WI38 (cell line): ENCODE measurements around the gene AHCYL2.

Experiments
- H3K4me3 ChIP-seq: 2 replicates; pipeline ENCODE4 v1.5.1; 2011; ENCODE audit warnings: low read depth, mild to moderate bottlenecking, control low read depth, low read length
- TF ChIP-seq, protein P1 (sequence below): IDR thresholded peaks from 2 replicates; pipeline ENCODE4 v1.5.1; 2012; ENCODE audit warnings: low read depth, mild to moderate bottlenecking, control low read depth, low read length

AHCYL2 gene

DNA sequence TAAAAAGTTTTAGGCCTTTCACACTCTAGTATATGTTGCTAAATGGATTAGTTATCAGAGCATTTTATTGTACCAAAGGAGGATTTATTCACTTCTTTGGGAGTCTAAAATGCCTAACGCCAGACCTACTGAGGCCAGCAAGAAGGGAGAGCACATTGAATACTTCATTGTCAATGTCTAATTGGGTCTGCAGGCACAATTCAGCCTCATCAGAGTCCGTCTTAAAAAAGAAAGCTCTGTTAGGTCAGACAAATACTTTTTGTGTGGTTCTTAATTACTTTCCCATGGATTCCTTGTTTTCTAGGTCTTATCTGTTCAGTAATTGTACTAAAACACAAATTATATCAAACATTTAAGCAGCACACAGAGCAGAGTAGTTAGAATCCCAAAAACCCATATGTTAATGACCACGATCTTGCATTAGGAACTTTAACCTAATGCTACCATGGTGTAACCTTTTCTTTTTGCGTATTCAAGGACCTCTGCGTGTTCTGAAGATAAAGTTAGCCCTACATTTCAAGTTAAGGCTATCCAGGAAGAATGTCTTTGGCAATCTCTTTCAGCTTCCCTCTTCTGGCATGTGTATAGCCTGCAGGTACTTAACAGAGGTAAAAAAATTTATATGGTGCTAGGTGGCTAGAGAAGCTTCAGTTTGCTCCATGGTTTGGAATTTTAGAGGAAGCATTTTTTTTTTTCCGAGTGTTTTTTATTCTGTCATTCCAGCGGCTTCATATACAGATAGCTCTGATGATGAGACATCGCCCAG lies 163.7 kb downstream of the AHCYL2 start:
- H3K4me3 ChIP-seq, result no peak overlapping the region
- TF ChIP-seq, protein P1, sequence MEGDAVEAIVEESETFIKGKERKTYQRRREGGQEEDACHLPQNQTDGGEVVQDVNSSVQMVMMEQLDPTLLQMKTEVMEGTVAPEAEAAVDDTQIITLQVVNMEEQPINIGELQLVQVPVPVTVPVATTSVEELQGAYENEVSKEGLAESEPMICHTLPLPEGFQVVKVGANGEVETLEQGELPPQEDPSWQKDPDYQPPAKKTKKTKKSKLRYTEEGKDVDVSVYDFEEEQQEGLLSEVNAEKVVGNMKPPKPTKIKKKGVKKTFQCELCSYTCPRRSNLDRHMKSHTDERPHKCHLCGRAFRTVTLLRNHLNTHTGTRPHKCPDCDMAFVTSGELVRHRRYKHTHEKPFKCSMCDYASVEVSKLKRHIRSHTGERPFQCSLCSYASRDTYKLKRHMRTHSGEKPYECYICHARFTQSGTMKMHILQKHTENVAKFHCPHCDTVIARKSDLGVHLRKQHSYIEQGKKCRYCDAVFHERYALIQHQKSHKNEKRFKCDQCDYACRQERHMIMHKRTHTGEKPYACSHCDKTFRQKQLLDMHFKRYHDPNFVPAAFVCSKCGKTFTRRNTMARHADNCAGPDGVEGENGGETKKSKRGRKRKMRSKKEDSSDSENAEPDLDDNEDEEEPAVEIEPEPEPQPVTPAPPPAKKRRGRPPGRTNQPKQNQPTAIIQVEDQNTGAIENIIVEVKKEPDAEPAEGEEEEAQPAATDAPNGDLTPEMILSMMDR, result no peak

DNA sequence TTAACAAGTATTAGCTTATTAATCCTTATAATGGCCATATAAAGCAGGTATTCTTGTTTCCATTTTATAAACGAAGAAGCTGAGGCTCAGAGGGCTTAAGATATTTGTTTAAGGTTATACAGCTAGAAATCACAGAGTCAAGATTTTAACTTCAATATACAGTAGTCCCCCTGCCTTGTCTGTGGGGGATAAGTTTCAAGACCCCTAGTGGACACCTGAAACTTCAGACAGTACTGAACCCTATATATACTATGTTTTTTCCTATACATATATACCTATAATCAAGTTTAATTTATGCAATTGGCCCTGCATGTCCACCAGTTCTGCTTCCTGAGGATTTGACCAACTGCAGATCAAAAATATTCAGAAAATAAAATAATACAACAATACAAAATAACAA lies 165.0 kb downstream of the AHCYL2 start:
- H3K4me3 ChIP-seq, result no peak overlapping the region

DNA sequence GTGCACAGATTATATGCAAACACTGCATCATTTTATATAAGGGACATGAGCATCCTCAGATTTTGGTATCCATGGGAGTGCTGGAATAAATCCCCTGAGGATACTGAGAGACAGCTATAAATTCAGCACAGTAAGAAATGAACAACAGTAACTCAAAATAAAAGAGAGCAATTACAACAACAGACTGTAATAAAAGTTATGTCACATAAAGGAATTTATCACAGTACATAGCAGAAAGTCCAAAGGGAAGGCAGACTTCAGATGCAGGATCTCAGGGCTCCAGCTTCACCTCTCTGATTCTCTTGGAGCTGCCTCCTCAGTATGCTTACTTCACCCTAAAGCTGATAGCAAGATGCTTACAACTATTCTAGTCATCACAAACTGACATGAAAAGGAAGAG lies 165.5 kb downstream of the AHCYL2 start:
- TF ChIP-seq, protein P1, result no peak
- no peak overlapping the region for H3K4me3 ChIP-seq

More for the DNA sequence above, 165.0 kb downstream of the AHCYL2 start:
- TF ChIP-seq, protein P1, result no peak

- TF ChIP-seq, protein P1, result no peak
These were observed 166.8 kb downstream of the AHCYL2 start for GRCh38 chr7:129391546-129392171.

GRCh38 chr7:129393255-129393654 lies 168.4 kb downstream of the AHCYL2 start:
- no peak overlapping the region for H3K4me3 ChIP-seq
- TF ChIP-seq, protein P1, result no peak

More at GRCh38 chr7:129391546-129392171, 166.8 kb downstream of the AHCYL2 start:
- H3K4me3 ChIP-seq, result no peak overlapping the region

DNA sequence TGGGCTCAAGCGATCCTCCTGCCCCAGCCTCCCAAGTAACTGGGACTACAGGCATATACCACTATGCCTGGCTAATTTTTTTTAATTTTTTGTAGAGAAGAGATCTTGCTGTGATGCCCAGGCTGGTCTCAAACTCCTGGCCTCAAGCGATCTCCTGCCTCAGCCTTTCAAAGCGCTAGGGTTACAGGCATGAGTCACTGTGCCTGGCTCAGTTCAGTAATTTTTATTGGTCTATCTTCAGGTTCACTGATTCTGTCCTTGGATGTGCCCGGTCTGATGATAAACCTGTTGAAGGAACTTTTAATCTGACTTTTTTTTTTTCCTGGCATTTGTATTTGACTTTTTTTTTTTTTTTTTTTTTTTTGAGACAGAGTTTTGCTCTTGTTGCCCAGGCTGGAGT lies 169.3 kb downstream of the AHCYL2 start:
- H3K4me3 ChIP-seq, result no peak overlapping the region
- TF ChIP-seq, protein P1, result no peak
